H1 (cell line): ENCODE data around the gene AKR1C8. TPM values are rescaled to one million over a fixed set of nuclear protein-coding genes. Genes with fewer than 3 reads are reported as not detected.

ENCODE experiments used
- CTCF ChIA-PET: fragments of 300-600 bp; sonication (Branson Sonifier 250); formaldehyde crosslinking; loops from one replicate; lab custom pipeline; 2021; ENCODE audit not compliant: partially characterized antibody; lab: Charles Lee
- POLR2A ChIA-PET: fragments of 300-600 bp; sonication (Branson Sonifier 250); formaldehyde crosslinking; loops from one replicate; lab custom pipeline; 2021; ENCODE audit warnings: inconsistent platforms; ENCODE audit not compliant: partially characterized antibody; lab: Charles Lee
- DNase-seq, 2 experiments: peaks; one replicate each; pipeline versions ENCODE4 v3.0.0 to v3.0.0-alpha.2; 2010 to 2022; ENCODE audit warnings: low spot score in 2 of 2, low read depth in 1 of 2, mixed read lengths in 1 of 2
- FAIRE-seq: peaks from 2 replicates; lab custom pipeline; 2011; peaks lifted over from hg19 to GRCh38; lab: Jason Lieb, UNC
- H2AFZ ChIP-seq: 2 replicates; pipeline ENCODE4 v1.8.1; 2012; ENCODE audit warnings: low read length, inconsistent platforms
- H2AK5ac ChIP-seq: 2 replicates; pipeline ENCODE4 v1.6.1; 2013; ENCODE audit warnings: low read depth, low read length
- H2BK120ac ChIP-seq: replicated peaks from 2 replicates; pipeline ENCODE3; 2013; ENCODE audit warnings: low read depth, low read length, inconsistent platforms
- H2BK12ac ChIP-seq: 2 replicates; pipeline ENCODE4 v1.6.1; 2013; ENCODE audit warnings: low read depth, low read length
- H2BK15ac ChIP-seq: 2 replicates; pipeline ENCODE4 v1.6.1; 2013; ENCODE audit warnings: low read length
- H2BK20ac ChIP-seq: 2 replicates; pipeline ENCODE4 v1.6.1; 2013; ENCODE audit warnings: low read length
- H2BK5ac ChIP-seq: 2 replicates; pipeline ENCODE4 v1.6.1; 2013; ENCODE audit warnings: low read depth, low read length
- H3K14ac ChIP-seq: 2 replicates; pipeline ENCODE4 v1.6.1; 2013; ENCODE audit warnings: inconsistent platforms; ENCODE audit not compliant: insufficient read length
- H3K18ac ChIP-seq: 2 replicates; pipeline ENCODE4 v1.6.1; 2013; ENCODE audit warnings: low read length; ENCODE audit errors: extremely low read depth
- H3K23ac ChIP-seq: 2 replicates; pipeline ENCODE4 v1.6.1; 2013; ENCODE audit warnings: inconsistent platforms; ENCODE audit not compliant: insufficient read length
- H3K23me2 ChIP-seq: 2 replicates; pipeline ENCODE4 v1.6.1; 2013; ENCODE audit warnings: low read depth, low read length
- H3K27ac ChIP-seq: 2 replicates; pipeline ENCODE4 v1.6.1; 2011; ENCODE audit warnings: low read depth, low read length, inconsistent platforms
- H3K27me3 ChIP-seq, 4 experiments: replicated peaks in 1 of 4; 1 replicate in 1 of 4; 2 replicates in 3 of 4; pipeline versions ENCODE4 v1.6.1 to v1.8.1; 2011 to 2013; ENCODE audit warnings: low read length in 3 of 4, mild to moderate bottlenecking in 3 of 4, inconsistent platforms in 2 of 4, mixed read lengths in 2 of 4, moderate library complexity in 1 of 4; ENCODE audit not compliant: control insufficient read depth in 3 of 4, insufficient read depth in 3 of 4; ENCODE audit errors: extremely low read depth in 1 of 4
- H3K36me3 ChIP-seq, 4 experiments: 2 replicates each; pipeline versions ENCODE4 v1.6.1 to v1.8.1; 2011 to 2013; ENCODE audit warnings: mild to moderate bottlenecking in 4 of 4, low read length in 3 of 4, moderate library complexity in 2 of 4, control low read depth in 1 of 4, inconsistent platforms in 1 of 4; ENCODE audit not compliant: insufficient read depth in 4 of 4, control insufficient read depth in 2 of 4
- H3K4ac ChIP-seq: replicated peaks from 2 replicates; pipeline ENCODE3; 2013; ENCODE audit warnings: low read length, low read depth, mixed read lengths, inconsistent platforms; ENCODE audit not compliant: insufficient read length
- H3K4me1 ChIP-seq, 4 experiments: replicated peaks in 1 of 4; 1 replicate in 1 of 4; 2 replicates in 3 of 4; pipeline versions ENCODE4 v1.6.1 to v1.8.1; 2011 to 2013; ENCODE audit warnings: low read length in 3 of 4, inconsistent platforms in 2 of 4, mixed read lengths in 1 of 4; ENCODE audit not compliant: insufficient read depth in 4 of 4, control insufficient read depth in 3 of 4
- H3K4me2 ChIP-seq, 2 experiments: 2 replicates each; pipeline versions ENCODE4 v1.6.1 to v1.8.1; 2011 to 2013; ENCODE audit warnings: low read depth in 2 of 2, low read length in 2 of 2, control low read depth in 1 of 2, inconsistent platforms in 1 of 2, mild to moderate bottlenecking in 1 of 2; ENCODE audit not compliant: insufficient read depth in 1 of 2
- H3K4me3 ChIP-seq, 4 experiments: fragments of 200-600, 300-600 bp in 1 of 4; sonication (generic), shearing (Covaris generic), sonication (Bioruptor Twin) in 1 of 4; 2 replicates each; pipeline versions ENCODE4 v1.5.1 to v1.8.1; 2011 to 2016; ENCODE audit warnings: low read length in 4 of 4, low read depth in 3 of 4, control low read depth in 2 of 4, inconsistent platforms in 2 of 4, mild to moderate bottlenecking in 2 of 4, mixed read lengths in 1 of 4, moderate library complexity in 1 of 4; ENCODE audit not compliant: insufficient read depth in 2 of 4; ENCODE audit errors: extremely low read depth in 1 of 4
- H3K56ac ChIP-seq: replicated peaks from 2 replicates; pipeline ENCODE3; 2013; ENCODE audit warnings: low read depth, mild to moderate bottlenecking, mixed read lengths, low read length, inconsistent platforms; ENCODE audit not compliant: insufficient read length
- H3K79me1 ChIP-seq: 2 replicates; pipeline ENCODE4 v1.6.1; 2013; ENCODE audit warnings: low read depth, low read length, control low read depth
- H3K79me2 ChIP-seq, 2 experiments: 2 replicates each; pipeline versions ENCODE4 v1.6.1 to v1.8.1; 2012 to 2013; ENCODE audit warnings: low read length in 2 of 2, mild to moderate bottlenecking in 2 of 2, inconsistent platforms in 1 of 2; ENCODE audit not compliant: insufficient read depth in 2 of 2, control insufficient read depth in 1 of 2
- H3K9ac ChIP-seq, 4 experiments: replicated peaks in 1 of 4; 1 replicate in 1 of 4; 2 replicates in 3 of 4; pipeline versions ENCODE4 v1.6.1 to v1.8.1; 2011 to 2013; ENCODE audit warnings: low read depth in 3 of 4, low read length in 3 of 4, control low read depth in 2 of 4, mild to moderate bottlenecking in 2 of 4, moderate library complexity in 2 of 4, inconsistent platforms in 1 of 4; ENCODE audit errors: extremely low read depth in 1 of 4
- H3K9me3 ChIP-seq, 2 experiments: 2 replicates each; pipeline versions ENCODE4 v1.6.1 to v1.8.1; 2012 to 2013; ENCODE audit warnings: mild to moderate bottlenecking in 2 of 2, moderate library complexity in 2 of 2, control low read depth in 1 of 2, inconsistent platforms in 1 of 2, low read depth in 1 of 2, low read length in 1 of 2, mixed read lengths in 1 of 2; ENCODE audit not compliant: insufficient read depth in 2 of 2
- H4K20me1 ChIP-seq, 2 experiments: replicated peaks in 1 of 2; 2 replicates each; pipeline versions ENCODE3 to v1.8.1; 2011 to 2013; ENCODE audit warnings: inconsistent platforms in 2 of 2, low read length in 2 of 2, mild to moderate bottlenecking in 1 of 2; ENCODE audit not compliant: insufficient read depth in 2 of 2, control insufficient read depth in 1 of 2
- H4K5ac ChIP-seq: 2 replicates; pipeline ENCODE4 v1.6.1; 2013; ENCODE audit warnings: low read length, low read depth, mixed read lengths, inconsistent platforms; ENCODE audit not compliant: insufficient read length
- H4K8ac ChIP-seq: 2 replicates; pipeline ENCODE4 v1.8.0; 2013; ENCODE audit warnings: mild to moderate bottlenecking, moderate library complexity, low read length, inconsistent platforms; ENCODE audit not compliant: insufficient read depth; ENCODE audit errors: extremely low read depth
- H4K91ac ChIP-seq: replicated peaks from 2 replicates; pipeline ENCODE3; 2013; ENCODE audit warnings: low read length, mixed read lengths, inconsistent platforms; ENCODE audit not compliant: insufficient read length
- WGBS, 2 experiments: shearing (Covaris generic) in 1 of 2; methylation state at CpG; one replicate each; pipeline versions ENCODE4 v1.1.6 to v1.1.7; 2013 to 2015; ENCODE audit warnings: low lambda C conversion rate in 2 of 2, mixed read lengths in 2 of 2, inconsistent platforms in 1 of 2, low coverage in 1 of 2, missing lambda C conversion rate in 1 of 2; ENCODE audit not compliant: insufficient replicate concordance in 2 of 2, insufficient coverage in 1 of 2, insufficient read length in 1 of 2; ENCODE audit errors: extremely low coverage in 1 of 2, missing lambda C conversion rate in 1 of 2; 5-methylcytosine and 5-hydroxymethylcytosine counted together
- polyA plus RNA-seq, 7 experiments: library from polyadenylated mRNA; depleted of rRNA in 3 of 7; stranded (reverse) in 5 of 7; unstranded in 2 of 7; fragments of >200 nt in 5 of 7; fragments of 200-250 nt in 2 of 7; gene quantifications; 1 replicate in 5 of 7; 2 replicates in 1 of 7; 4 replicates in 1 of 7; pipeline versions ENCODE4 v1.2.1 to v1.2.3, GENCODE V29; 2011 to 2013; ENCODE audit warnings: missing spikeins in 2 of 7, mixed read lengths in 2 of 7
- total RNA-seq: library from RNA; stranded (reverse); fragmentation: NEBNext Ultra II Directional; extraction: Animal tissue kit (Norgen Biotek cat#: 25700); gene quantifications from 2 replicates; pipeline ENCODE4 v1.2.1, GENCODE V29; 2021

Gene AKR1C8
- total and polyA plus RNA-seq, 2 of the 8 experiments (the other 6 are each of a cell fraction or from before 2014, with no cell fraction given) = not detected

GRCh38 chr10:5196702-5197113 lies 11.8 kb upstream of the AKR1C8 start, which contains the start of gene AKR1C4:
Gene AKR1C4, plus strand, starts transcription at chr10:5196837. Its CDS starts 31 bp downstream, at chr10:5196868.
- Histone ChIP-seq H4K5ac (no peak within 1 kb of the TSS), H2AFZ (no peak within 1 kb of the TSS), H3K14ac (no peak within 1 kb of the TSS), H3K79me2 (no peaks in the 10 kb centered on the region), H2BK120ac (no peak within 1 kb of the TSS), H3K4me1 (peaks cover 0 to 3% (median 0%) of the 10 kb centered on the region in 4 experiments; a peak in 1 of 7 replicates), H3K27me3 (no peaks in the 10 kb centered on the region), H3K4ac (no peak within 1 kb of the TSS), H4K91ac (no peak within 1 kb of the TSS), H3K9me3 (no peaks in the 10 kb centered on the region), H3K4me3 (no peak within 1 kb of the TSS), H2AK5ac (no peak within 1 kb of the TSS), H3K36me3 (no peaks in the 10 kb centered on the region), H3K56ac (no peak within 1 kb of the TSS), H3K23ac (no peak within 1 kb of the TSS), H2BK20ac (no peak within 1 kb of the TSS), H3K79me1 (no peaks in the 10 kb centered on the region), H3K4me2 (no peak within 1 kb of the TSS), H2BK15ac (no peak within 1 kb of the TSS), H3K23me2 (no peaks in the 10 kb centered on the region), H4K20me1 (no peaks in the 10 kb centered on the region), H2BK5ac (no peak within 1 kb of the TSS), H4K8ac (no peak within 1 kb of the TSS), H3K9ac (no peak within 1 kb of the TSS), H3K18ac (no peak within 1 kb of the TSS), H2BK12ac (no peak within 1 kb of the TSS), H3K27ac (no peak within 1 kb of the TSS)
- no peak for FAIRE-seq
- CTCF ChIA-PET = interaction anchor here (0.5 to 1.5 kb wide), 3 partner anchors 10 to 347 kb away, joined by 3 to 4 read pairs (median 3); no protein-coding TSS in a partner anchor
- WGBS, 2 experiments = 88% methylated on average over 4 of the region's 4 CpGs; no CpG with 5 or more reads in 1 of the 2 experiments
- POLR2A ChIA-PET = no interaction called here
- no peak for DNase-seq
